OCI-LY7 (cell line): ENCODE measurements around the gene TFAP2E. TPM values are rescaled to one million over a fixed set of nuclear protein-coding genes. Genes with fewer than 3 reads are reported as not detected.
"Not testable (repeated sequence)": the region's sequence is repeated elsewhere in the genome, so short reads cannot be mapped to it uniquely, and the experiment has no call there.

ENCODE experiments used
- BruUV-seq: library from RNA; stranded (reverse); fragments of 400-500 nt; replicated peaks from 2 replicates; lab custom pipeline; 2021; lab: Mats Ljungman, UMichigan
- CTCF ChIA-PET: fragments of 300-600 bp; sonication (Branson Sonifier 250); formaldehyde crosslinking; loops from one replicate; lab custom pipeline; 2022; ENCODE audit warnings: antibody characterized with exemption; ENCODE audit not compliant: unreplicated experiment; lab: Charles Lee
- POLR2A ChIA-PET: fragments of 300-600 bp; sonication (Branson Sonifier 250); formaldehyde crosslinking; loops from one replicate; lab custom pipeline; 2022; ENCODE audit warnings: antibody characterized with exemption; lab: Charles Lee
- DNase-seq: peaks from one replicate; pipeline ENCODE4 v3.0.0-alpha.2; 2015; ENCODE audit warnings: low spot score
- H2AFZ ChIP-seq: fragments of 200-600 bp; sonication (generic), shearing (Covaris generic); 2 replicates; pipeline ENCODE4 v1.6.1; 2014; ENCODE audit warnings: mild to moderate bottlenecking, antibody characterized with exemption, low read length, moderate library complexity
- H3K27ac ChIP-seq: fragments of 200-600 bp; sonication (generic); 2 replicates; pipeline ENCODE4 v1.5.1; 2014; ENCODE audit warnings: mixed run types, low read depth, mild to moderate bottlenecking, moderate library complexity, low read length, inconsistent platforms; ENCODE audit not compliant: poor library complexity, severe bottlenecking
- H3K36me3 ChIP-seq: fragments of 200-600 bp; sonication (generic); 2 replicates; pipeline ENCODE4 v1.6.1; 2014; ENCODE audit warnings: mild to moderate bottlenecking, antibody characterized with exemption, low read length, moderate library complexity, mixed read lengths; ENCODE audit not compliant: insufficient read depth
- H3K4me1 ChIP-seq: fragments of 200-600 bp; sonication (generic); 2 replicates; pipeline ENCODE4 v1.5.1; 2014; ENCODE audit warnings: mild to moderate bottlenecking, low read length; ENCODE audit not compliant: insufficient read depth, poor library complexity, severe bottlenecking
- H3K4me2 ChIP-seq: fragments of 200-600 bp; sonication (generic); 2 replicates; pipeline ENCODE4 v1.6.1; 2014; ENCODE audit warnings: mild to moderate bottlenecking, low read length
- H3K4me3 ChIP-seq: fragments of 200-600 bp; sonication (generic); 2 replicates; pipeline ENCODE4 v1.5.1; 2014; ENCODE audit warnings: mild to moderate bottlenecking, low read depth, low read length; ENCODE audit not compliant: poor library complexity, severe bottlenecking
- H3K79me2 ChIP-seq: fragments of 200-600 bp; sonication (generic); 2 replicates; pipeline ENCODE4 v1.6.1; 2016; ENCODE audit warnings: low read depth, mild to moderate bottlenecking, low read length, moderate library complexity, mixed read lengths; ENCODE audit not compliant: insufficient read depth
- H3K9me2 ChIP-seq: fragments of 200-600 bp; sonication (generic); 2 replicates; pipeline ENCODE4 v1.6.1; 2016; ENCODE audit warnings: mild to moderate bottlenecking, low read length, mixed read lengths; ENCODE audit not compliant: insufficient read depth
- H3K9me3 ChIP-seq: fragments of 200-600 bp; sonication (generic); 2 replicates; pipeline ENCODE4 v1.6.1; 2014; ENCODE audit warnings: mild to moderate bottlenecking, mixed run types, low read length, mixed read lengths
- H4K20me1 ChIP-seq: fragments of 200-600 bp; sonication (generic); 2 replicates; pipeline ENCODE4 v1.6.1; 2014; ENCODE audit warnings: mild to moderate bottlenecking, antibody characterized with exemption, low read length, moderate library complexity, mixed read lengths; ENCODE audit not compliant: insufficient read depth
- EZH2phosphoT487 ChIP-seq: fragments of 200-600 bp; sonication (generic); IDR thresholded peaks from 2 replicates; pipeline ENCODE4 v1.6.1; 2018; ENCODE audit warnings: low read depth, borderline replicate concordance, mild to moderate bottlenecking, mixed run types, antibody characterized with exemption, low read length, moderate library complexity, mixed read lengths
- intact Hi-C: fragments of 100-400 bp; cut with micrococcal nuclease; formaldehyde crosslinking; loops from one replicate; pipeline ENCODE4 v1.10.0; 2022; ENCODE audit not compliant: unreplicated experiment
- total RNA-seq, 2 experiments: library from RNA; depleted of rRNA in 1 of 2; stranded (reverse); fragments of >200 nt in 1 of 2; shearing (Covaris generic) in 1 of 2; gene quantifications; 2 replicates each; pipeline ENCODE4 v1.2.3, GENCODE V29; 2014 to 2022
- TF ChIP-seq, protein P1 (sequence below): fragments of 200-600 bp; sonication (generic); conservative IDR thresholded peaks from 2 replicates; pipeline ENCODE4 v1.5.1; 2014; ENCODE audit warnings: mild to moderate bottlenecking, antibody characterized with exemption, low read length, moderate library complexity, mixed read lengths

The TFAP2E gene
- total RNA-seq, 2 experiments from 2014 or later = 1.1 to 1.2 TPM

- DNase-seq = peak; percentile 87
- no peaks in the 10 kb centered on the region for H3K79me2 ChIP-seq
- POLR2A ChIA-PET = interaction anchor here (0.5 to 1.3 kb wide), 5 partner anchors 8 to 339 kb away, joined by 3 to 4 read pairs (median 3); no protein-coding TSS in a partner anchor
- peak overlapping the region; percentile 86 for H3K4me2 ChIP-seq
- BruUV-seq = no TSS peak
- CTCF ChIA-PET = interaction anchor here (0.9 kb wide), 1 partner anchor 9 kb away, joined by 3 read pairs; no protein-coding TSS in a partner anchor
- H2AFZ ChIP-seq = peak overlapping the region; percentile 100
- intact Hi-C loops = no loop called here
- H3K4me1 ChIP-seq = peaks cover 23% of the 10 kb centered on the region
- H3K9me2 ChIP-seq = no peaks in the 10 kb centered on the region
- no peaks in the 10 kb centered on the region for H3K9me3 ChIP-seq
- TF ChIP-seq, protein P1, sequence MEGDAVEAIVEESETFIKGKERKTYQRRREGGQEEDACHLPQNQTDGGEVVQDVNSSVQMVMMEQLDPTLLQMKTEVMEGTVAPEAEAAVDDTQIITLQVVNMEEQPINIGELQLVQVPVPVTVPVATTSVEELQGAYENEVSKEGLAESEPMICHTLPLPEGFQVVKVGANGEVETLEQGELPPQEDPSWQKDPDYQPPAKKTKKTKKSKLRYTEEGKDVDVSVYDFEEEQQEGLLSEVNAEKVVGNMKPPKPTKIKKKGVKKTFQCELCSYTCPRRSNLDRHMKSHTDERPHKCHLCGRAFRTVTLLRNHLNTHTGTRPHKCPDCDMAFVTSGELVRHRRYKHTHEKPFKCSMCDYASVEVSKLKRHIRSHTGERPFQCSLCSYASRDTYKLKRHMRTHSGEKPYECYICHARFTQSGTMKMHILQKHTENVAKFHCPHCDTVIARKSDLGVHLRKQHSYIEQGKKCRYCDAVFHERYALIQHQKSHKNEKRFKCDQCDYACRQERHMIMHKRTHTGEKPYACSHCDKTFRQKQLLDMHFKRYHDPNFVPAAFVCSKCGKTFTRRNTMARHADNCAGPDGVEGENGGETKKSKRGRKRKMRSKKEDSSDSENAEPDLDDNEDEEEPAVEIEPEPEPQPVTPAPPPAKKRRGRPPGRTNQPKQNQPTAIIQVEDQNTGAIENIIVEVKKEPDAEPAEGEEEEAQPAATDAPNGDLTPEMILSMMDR = no peak
- no peak for TF ChIP-seq EZH2phosphoT487
- H3K4me3 ChIP-seq = peak overlapping the region; percentile 69
- peak overlapping the region; percentile 42 for H3K27ac ChIP-seq
- no peaks in the 10 kb centered on the region for H3K36me3 ChIP-seq
- no peaks in the 10 kb centered on the region for H4K20me1 ChIP-seq
These were observed 4.2 kb downstream of the TFAP2E start for GRCh38 chr1:35577071-35577998.

DNA sequence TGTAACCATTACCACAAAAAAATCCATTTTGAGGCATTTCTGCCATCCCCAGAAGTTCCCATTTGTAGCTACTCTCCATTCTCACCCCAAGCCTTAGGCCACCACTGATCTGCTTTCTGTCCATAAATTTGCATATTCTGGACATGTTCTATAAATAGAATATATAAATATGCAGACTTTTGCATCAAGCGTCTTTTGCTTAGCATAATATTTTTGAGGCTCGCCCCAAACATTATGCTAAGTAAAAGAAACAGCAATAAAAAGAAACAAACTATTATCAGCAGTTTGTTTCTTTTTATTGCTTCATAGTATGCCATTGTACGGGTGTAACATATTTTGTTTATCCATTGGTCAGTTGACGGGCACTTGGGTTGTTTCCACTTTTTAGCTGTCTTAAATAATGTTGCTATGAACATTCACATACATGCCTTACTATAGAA, 7.9 kb downstream of the TFAP2E start:
- Histone ChIP-seq H3K4me3 (no peak overlapping the region), H3K4me2 (peak overlapping the region; percentile 5; the same call in 1 of the 2 replicates), H4K20me1 (no peaks in the 10 kb centered on the region), H3K27ac (no peak overlapping the region), H3K36me3 (no peaks in the 10 kb centered on the region), H2AFZ (no peak overlapping the region), H3K9me3 (no peaks in the 10 kb centered on the region), H3K9me2 (no peaks in the 10 kb centered on the region), H3K4me1 (peaks cover 23% of the 10 kb centered on the region), H3K79me2 (no peaks in the 10 kb centered on the region)
- CTCF ChIA-PET = no interaction called here
- TF ChIP-seq, protein P1 = no peak
- TF ChIP-seq EZH2phosphoT487 = no peak
- no peak for DNase-seq
- intact Hi-C loops = no loop called here
- POLR2A ChIA-PET = interaction anchor here (0.6 to 1.1 kb wide), 6 partner anchors 154 to 498 kb away, joined by 3 to 4 read pairs (median 3); no protein-coding TSS in a partner anchor
- BruUV-seq = no TSS peak

DNA sequence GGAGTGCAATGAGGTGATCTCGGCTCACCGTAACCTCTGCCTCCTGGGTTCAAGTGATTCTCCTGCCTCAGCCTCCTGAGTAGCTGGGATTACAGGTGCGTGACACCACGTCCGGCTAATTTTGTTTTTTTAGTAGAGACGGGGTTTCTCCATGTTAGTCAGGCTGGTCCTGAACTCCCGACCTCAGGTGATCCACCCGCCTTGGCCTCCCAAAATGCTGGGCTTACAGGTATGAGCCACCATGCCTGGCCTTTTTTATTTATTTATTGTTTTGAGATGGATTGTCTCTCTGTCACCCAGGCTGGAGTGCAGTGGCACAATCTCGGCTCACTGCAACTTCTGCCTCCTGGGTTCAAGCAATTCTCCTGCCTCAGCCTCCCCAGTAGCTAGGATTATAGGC, 8.5 kb downstream of the TFAP2E start:
- CTCF ChIA-PET, H4K20me1 ChIP-seq, DNase-seq, H3K27ac ChIP-seq, H2AFZ ChIP-seq, H3K79me2 ChIP-seq, H3K9me3 ChIP-seq, H3K4me2 ChIP-seq, H3K9me2 ChIP-seq, BruUV-seq, intact Hi-C loops, H3K4me3 ChIP-seq, H3K36me3 ChIP-seq: not testable (repeated sequence)
- POLR2A ChIA-PET = interaction anchor here (0.6 to 1.1 kb wide), 4 partner anchors 152 to 459 kb away, joined by 3 to 4 read pairs (median 3); no protein-coding TSS in a partner anchor
- H3K4me1 ChIP-seq = peaks cover 23% of the 10 kb centered on the region
